ENCODE measurements around the gene VPS13D. TPM values are rescaled to one million over a fixed set of nuclear protein-coding genes. Genes with fewer than 3 reads are reported as not detected.

VPS13D gene
- total and polyA plus RNA-seq, 2 experiments from 2014 or later, result 10.7 to 34.9 TPM

DNA sequence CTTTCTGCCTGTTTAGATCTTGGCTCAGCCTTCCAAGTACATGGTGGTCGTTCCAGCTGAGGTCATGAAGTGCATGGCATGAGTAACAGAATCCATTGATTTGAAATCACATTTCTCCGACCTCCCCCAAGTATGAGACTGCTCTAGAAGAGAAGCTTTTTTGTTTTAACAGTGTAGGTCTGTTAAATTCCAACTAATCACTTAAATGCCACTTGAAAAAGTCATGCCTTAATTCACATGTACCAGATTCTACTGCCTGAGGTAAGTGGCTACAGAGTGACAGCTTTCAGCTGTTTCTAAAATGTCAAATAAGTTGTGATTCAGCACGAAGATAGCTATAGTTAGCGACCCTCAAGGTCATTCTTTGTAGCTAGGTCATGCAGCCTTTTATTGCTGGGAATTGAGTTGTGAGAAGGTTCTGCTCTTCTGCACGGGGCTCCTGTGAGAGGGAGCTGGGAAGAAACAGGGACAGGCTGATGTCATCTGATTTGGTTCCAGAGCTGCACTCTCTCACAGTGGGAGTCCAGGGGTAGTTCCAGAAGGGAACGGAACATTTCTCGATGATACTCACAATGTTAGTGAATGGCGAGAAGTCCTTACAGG is 112.7 kb downstream of the VPS13D start:
- H3K79me2 ChIP-seq (replicated peaks; ENCODE audit: insufficient read depth), result no peaks in the 10 kb centered on the region
- H3F3A ChIP-seq (replicated peaks; ENCODE audit: low read depth), result no peaks in the 10 kb centered on the region
- Mint-ChIP-seq H3K36me3 (ENCODE audit: low read depth) (peaks cover 4% of the 10 kb centered on the region; the same call in 2 of the 3 replicates), H3K4me1 (peaks cover 23% of the 10 kb centered on the region), H3K27ac (no peak overlapping the region), H3K4me3 (no peak overlapping the region), H3K27me3 (ENCODE audit: insufficient read depth, low read depth, poor library complexity) (no peaks in the 10 kb centered on the region), H3K9me3 (no peaks in the 10 kb centered on the region)
- no peaks in the 10 kb centered on the region for H4K20me1 ChIP-seq (replicated peaks; ENCODE audit: insufficient read depth)
- H3K4me1 ChIP-seq (ENCODE audit: insufficient read depth), result 0 out of 2 replicates have a peak, but pooled peaks cover 6% of the 10 kb centered on the region
- H3K9me2 ChIP-seq (ENCODE audit: insufficient read depth), result no peaks in the 10 kb centered on the region
- no peak overlapping the region for H3K27ac ChIP-seq (ENCODE audit: low read depth)
- DNase-seq (ENCODE audit: low spot score), result no peak
- no peaks in the 10 kb centered on the region for H3K36me3 ChIP-seq (ENCODE audit: insufficient read depth)
- no peak overlapping the region for H3K4me3 ChIP-seq
- H3K27me3 ChIP-seq (ENCODE audit: insufficient read depth), result no peaks in the 10 kb centered on the region
- TF ChIP-seq, protein P1, sequence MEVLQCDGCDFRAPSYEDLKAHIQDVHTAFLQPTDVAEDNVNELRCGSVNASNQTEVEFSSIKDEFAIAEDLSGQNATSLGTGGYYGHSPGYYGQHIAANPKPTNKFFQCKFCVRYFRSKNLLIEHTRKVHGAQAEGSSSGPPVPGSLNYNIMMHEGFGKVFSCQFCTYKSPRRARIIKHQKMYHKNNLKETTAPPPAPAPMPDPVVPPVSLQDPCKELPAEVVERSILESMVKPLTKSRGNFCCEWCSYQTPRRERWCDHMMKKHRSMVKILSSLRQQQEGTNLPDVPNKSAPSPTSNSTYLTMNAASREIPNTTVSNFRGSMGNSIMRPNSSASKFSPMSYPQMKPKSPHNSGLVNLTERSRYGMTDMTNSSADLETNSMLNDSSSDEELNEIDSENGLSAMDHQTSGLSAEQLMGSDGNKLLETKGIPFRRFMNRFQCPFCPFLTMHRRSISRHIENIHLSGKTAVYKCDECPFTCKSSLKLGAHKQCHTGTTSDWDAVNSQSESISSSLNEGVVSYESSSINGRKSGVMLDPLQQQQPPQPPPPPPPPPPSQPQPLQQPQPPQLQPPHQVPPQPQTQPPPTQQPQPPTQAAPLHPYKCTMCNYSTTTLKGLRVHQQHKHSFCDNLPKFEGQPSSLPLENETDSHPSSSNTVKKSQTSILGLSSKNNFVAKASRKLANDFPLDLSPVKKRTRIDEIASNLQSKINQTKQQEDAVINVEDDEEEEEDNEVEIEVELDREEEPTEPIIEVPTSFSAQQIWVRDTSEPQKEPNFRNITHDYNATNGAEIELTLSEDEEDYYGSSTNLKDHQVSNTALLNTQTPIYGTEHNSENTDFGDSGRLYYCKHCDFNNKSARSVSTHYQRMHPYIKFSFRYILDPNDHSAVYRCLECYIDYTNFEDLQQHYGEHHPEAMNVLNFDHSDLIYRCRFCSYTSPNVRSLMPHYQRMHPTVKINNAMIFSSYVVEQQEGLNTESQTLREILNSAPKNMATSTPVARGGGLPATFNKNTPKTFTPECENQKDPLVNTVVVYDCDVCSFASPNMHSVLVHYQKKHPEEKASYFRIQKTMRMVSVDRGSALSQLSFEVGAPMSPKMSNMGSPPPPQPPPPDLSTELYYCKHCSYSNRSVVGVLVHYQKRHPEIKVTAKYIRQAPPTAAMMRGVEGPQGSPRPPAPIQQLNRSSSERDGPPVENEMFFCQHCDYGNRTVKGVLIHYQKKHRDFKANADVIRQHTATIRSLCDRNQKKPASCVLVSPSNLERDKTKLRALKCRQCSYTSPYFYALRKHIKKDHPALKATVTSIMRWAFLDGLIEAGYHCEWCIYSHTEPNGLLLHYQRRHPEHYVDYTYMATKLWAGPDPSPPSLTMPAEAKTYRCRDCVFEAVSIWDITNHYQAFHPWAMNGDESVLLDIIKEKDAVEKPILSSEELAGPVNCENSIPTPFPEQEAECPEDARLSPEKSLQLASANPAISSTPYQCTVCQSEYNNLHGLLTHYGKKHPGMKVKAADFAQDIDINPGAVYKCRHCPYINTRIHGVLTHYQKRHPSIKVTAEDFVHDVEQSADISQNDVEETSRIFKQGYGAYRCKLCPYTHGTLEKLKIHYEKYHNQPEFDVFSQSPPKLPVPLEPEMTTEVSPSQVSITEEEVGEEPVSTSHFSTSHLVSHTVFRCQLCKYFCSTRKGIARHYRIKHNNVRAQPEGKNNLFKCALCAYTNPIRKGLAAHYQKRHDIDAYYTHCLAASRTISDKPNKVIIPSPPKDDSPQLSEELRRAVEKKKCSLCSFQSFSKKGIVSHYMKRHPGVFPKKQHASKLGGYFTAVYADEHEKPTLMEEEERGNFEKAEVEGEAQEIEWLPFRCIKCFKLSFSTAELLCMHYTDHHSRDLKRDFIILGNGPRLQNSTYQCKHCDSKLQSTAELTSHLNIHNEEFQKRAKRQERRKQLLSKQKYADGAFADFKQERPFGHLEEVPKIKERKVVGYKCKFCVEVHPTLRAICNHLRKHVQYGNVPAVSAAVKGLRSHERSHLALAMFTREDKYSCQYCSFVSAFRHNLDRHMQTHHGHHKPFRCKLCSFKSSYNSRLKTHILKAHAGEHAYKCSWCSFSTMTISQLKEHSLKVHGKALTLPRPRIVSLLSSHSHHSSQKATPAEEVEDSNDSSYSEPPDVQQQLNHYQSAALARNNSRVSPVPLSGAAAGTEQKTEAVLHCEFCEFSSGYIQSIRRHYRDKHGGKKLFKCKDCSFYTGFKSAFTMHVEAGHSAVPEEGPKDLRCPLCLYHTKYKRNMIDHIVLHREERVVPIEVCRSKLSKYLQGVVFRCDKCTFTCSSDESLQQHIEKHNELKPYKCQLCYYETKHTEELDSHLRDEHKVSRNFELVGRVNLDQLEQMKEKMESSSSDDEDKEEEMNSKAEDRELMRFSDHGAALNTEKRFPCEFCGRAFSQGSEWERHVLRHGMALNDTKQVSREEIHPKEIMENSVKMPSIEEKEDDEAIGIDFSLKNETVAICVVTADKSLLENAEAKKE (CRISPR knock-in tag; IDR thresholded peaks at IDR 0.05), result no peak
- TF ChIP-seq EZH2 (IDR thresholded peaks at IDR 0.05; ENCODE audit: low read depth, unreplicated experiment), result no peak
- TF ChIP-seq, protein P2, sequence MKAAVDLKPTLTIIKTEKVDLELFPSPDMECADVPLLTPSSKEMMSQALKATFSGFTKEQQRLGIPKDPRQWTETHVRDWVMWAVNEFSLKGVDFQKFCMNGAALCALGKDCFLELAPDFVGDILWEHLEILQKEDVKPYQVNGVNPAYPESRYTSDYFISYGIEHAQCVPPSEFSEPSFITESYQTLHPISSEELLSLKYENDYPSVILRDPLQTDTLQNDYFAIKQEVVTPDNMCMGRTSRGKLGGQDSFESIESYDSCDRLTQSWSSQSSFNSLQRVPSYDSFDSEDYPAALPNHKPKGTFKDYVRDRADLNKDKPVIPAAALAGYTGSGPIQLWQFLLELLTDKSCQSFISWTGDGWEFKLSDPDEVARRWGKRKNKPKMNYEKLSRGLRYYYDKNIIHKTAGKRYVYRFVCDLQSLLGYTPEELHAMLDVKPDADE (IDR thresholded peaks at IDR 0.05), result no peak
- TF ChIP-seq, protein P3, sequence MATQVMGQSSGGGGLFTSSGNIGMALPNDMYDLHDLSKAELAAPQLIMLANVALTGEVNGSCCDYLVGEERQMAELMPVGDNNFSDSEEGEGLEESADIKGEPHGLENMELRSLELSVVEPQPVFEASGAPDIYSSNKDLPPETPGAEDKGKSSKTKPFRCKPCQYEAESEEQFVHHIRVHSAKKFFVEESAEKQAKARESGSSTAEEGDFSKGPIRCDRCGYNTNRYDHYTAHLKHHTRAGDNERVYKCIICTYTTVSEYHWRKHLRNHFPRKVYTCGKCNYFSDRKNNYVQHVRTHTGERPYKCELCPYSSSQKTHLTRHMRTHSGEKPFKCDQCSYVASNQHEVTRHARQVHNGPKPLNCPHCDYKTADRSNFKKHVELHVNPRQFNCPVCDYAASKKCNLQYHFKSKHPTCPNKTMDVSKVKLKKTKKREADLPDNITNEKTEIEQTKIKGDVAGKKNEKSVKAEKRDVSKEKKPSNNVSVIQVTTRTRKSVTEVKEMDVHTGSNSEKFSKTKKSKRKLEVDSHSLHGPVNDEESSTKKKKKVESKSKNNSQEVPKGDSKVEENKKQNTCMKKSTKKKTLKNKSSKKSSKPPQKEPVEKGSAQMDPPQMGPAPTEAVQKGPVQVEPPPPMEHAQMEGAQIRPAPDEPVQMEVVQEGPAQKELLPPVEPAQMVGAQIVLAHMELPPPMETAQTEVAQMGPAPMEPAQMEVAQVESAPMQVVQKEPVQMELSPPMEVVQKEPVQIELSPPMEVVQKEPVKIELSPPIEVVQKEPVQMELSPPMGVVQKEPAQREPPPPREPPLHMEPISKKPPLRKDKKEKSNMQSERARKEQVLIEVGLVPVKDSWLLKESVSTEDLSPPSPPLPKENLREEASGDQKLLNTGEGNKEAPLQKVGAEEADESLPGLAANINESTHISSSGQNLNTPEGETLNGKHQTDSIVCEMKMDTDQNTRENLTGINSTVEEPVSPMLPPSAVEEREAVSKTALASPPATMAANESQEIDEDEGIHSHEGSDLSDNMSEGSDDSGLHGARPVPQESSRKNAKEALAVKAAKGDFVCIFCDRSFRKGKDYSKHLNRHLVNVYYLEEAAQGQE (IDR thresholded peaks at IDR 0.05; ENCODE audit: unreplicated experiment), result no peak
- no peak for TF ChIP-seq ZNF331 (CRISPR knock-in tag; IDR thresholded peaks at IDR 0.05; ENCODE audit: low read depth)
- no peak for TF ChIP-seq NANOG (IDR thresholded peaks at IDR 0.05; ENCODE audit: borderline replicate concordance)
- TF ChIP-seq STAT1 (IDR thresholded peaks at IDR 0.05; ENCODE audit: unreplicated experiment), result no peak
- no peak for TF ChIP-seq CREB1 (CRISPR knock-in tag; IDR thresholded peaks at IDR 0.05; ENCODE audit: low read depth)
- no peak for TF ChIP-seq JUNB (IDR thresholded peaks at IDR 0.05; ENCODE audit: unreplicated experiment)
- TF ChIP-seq EZH2phosphoT487 (IDR thresholded peaks at IDR 0.05; ENCODE audit: unreplicated experiment), result no peak
- TF ChIP-seq, protein P4, sequence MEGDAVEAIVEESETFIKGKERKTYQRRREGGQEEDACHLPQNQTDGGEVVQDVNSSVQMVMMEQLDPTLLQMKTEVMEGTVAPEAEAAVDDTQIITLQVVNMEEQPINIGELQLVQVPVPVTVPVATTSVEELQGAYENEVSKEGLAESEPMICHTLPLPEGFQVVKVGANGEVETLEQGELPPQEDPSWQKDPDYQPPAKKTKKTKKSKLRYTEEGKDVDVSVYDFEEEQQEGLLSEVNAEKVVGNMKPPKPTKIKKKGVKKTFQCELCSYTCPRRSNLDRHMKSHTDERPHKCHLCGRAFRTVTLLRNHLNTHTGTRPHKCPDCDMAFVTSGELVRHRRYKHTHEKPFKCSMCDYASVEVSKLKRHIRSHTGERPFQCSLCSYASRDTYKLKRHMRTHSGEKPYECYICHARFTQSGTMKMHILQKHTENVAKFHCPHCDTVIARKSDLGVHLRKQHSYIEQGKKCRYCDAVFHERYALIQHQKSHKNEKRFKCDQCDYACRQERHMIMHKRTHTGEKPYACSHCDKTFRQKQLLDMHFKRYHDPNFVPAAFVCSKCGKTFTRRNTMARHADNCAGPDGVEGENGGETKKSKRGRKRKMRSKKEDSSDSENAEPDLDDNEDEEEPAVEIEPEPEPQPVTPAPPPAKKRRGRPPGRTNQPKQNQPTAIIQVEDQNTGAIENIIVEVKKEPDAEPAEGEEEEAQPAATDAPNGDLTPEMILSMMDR (conservative IDR thresholded peaks at IDR 0.05; ENCODE audit: low read depth in 2 of 2), result no peak
- no peak for TF ChIP-seq POLR2AphosphoS5 (IDR thresholded peaks at IDR 0.05; ENCODE audit: low read depth)
- TF ChIP-seq ZNF114 (CRISPR knock-in tag; IDR thresholded peaks at IDR 0.05), result no peak
- ATAC-seq, result no peak
- no peak overlapping the region for H3K4me2 ChIP-seq
- H2AFZ ChIP-seq, result no peak overlapping the region

All from GM23338 (cell line).